Measurements from ENCODE around the gene EIF3J. TPM values are rescaled to one million over a fixed set of nuclear protein-coding genes. Genes with fewer than 3 reads are reported as not detected.
A peak's percentile ranks its signal among the peaks of the same experiment; 100 is the strongest.

The EIF3J gene
- polyA plus RNA-seq, 2 of the 4 experiments (the other 2 are of a cell fraction): 90.6 to 114 TPM

DNA sequence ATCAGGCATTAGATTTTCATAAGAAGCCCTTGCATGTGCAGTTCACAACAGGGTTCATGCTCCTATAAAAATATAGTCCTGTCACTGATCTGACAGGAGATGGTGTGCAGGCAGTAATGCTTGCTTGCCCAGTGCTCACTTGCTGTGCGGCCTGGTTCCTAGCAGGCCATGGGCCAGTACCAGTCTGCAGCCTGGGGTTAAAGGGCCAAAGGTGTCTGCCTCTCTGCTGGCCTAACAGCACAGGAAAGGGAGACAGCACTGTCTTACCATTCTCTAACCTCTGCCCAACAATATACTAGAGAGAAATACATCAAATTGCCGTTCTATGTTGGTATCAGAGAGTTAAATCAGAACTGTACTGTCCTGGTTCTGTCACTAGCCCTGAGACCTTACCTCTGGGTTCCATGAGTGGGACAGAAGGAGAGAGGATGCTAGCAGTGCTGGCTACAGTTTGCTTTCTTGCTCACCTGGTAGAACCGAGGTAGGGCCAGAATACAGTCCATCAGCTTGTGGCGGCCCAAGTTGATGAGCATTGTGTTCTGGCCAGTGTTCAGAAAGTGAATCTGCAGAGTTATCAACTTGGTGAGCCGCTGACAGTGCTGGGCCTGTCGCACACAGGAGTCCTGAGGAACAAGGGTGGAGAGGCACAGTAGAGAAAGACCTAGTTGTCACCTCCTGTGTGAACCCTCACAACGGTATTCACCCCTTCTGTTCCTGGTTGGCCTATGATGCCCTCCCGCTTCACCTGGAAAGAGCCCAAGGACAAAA lies 28.6 kb downstream of the EIF3J start:
- WGBS (ENCODE audit: missing lambda C conversion rate): 98% methylated on average over 6 of the region's 8 CpGs
- no peak overlapping the region for H3K4me2 ChIP-seq
- ChIA-PET POLR2A (no interaction called here), CTCF (no interaction called here)
- ATAC-seq (no peak), FAIRE-seq (no peak), DNase-seq (ENCODE audit: low read depth in 1 of 2, low spot score in 1 of 2) (peak in 1 of 2 experiments; percentile 11)
- TF ChIP-seq CEBPB (IDR thresholded peaks at IDR 0.05) (no peak), FOSL2 (IDR thresholded peaks at IDR 0.05) (no peak), FOSL2 (CRISPR knock-in tag; IDR thresholded peaks at IDR 0.05) (no peak), HOXB5 (CRISPR knock-in tag; IDR thresholded peaks at IDR 0.05) (no peak), RNF2 (IDR thresholded peaks at IDR 0.05; ENCODE audit: borderline replicate concordance, low read depth) (no peak), KDM1A (IDR thresholded peaks at IDR 0.05; ENCODE audit: low read depth) (no peak), HEYL (CRISPR knock-in tag; IDR thresholded peaks at IDR 0.05) (no peak), GATA3 (IDR thresholded peaks at IDR 0.05; ENCODE audit: borderline replicate concordance) (no peak), EHF (CRISPR knock-in tag; IDR thresholded peaks at IDR 0.05) (no peak), HOXA7 (CRISPR knock-in tag; IDR thresholded peaks at IDR 0.05) (no peak), JUN (IDR thresholded peaks at IDR 0.05) (no peak), BHLHE40 (IDR thresholded peaks at IDR 0.05; ENCODE audit: low read depth, low read length) (no peak), ESRRA (IDR thresholded peaks at IDR 0.05; ENCODE audit: borderline replicate concordance, low read length) (no peak)
- TF ChIP-seq, protein P1, sequence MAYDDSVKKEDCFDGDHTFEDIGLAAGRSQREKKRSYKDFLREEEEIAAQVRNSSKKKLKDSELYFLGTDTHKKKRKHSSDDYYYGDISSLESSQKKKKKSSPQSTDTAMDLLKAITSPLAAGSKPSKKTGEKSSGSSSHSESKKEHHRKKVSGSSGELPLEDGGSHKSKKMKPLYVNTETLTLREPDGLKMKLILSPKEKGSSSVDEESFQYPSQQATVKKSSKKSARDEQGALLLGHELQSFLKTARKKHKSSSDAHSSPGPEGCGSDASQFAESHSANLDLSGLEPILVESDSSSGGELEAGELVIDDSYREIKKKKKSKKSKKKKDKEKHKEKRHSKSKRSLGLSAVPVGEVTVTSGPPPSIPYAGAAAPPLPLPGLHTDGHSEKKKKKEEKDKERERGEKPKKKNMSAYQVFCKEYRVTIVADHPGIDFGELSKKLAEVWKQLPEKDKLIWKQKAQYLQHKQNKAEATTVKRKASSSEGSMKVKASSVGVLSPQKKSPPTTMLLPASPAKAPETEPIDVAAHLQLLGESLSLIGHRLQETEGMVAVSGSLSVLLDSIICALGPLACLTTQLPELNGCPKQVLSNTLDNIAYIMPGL (CRISPR knock-in tag; IDR thresholded peaks at IDR 0.05; ENCODE audit: borderline replicate concordance): no peak
- peaks cover 13% of the 10 kb centered on the region for H3K9me3 ChIP-seq
- no peak overlapping the region for H3K27ac ChIP-seq
- no peak overlapping the region for H3K4me3 ChIP-seq
- H3K4me1 ChIP-seq: no peaks in the 10 kb centered on the region

DNA sequence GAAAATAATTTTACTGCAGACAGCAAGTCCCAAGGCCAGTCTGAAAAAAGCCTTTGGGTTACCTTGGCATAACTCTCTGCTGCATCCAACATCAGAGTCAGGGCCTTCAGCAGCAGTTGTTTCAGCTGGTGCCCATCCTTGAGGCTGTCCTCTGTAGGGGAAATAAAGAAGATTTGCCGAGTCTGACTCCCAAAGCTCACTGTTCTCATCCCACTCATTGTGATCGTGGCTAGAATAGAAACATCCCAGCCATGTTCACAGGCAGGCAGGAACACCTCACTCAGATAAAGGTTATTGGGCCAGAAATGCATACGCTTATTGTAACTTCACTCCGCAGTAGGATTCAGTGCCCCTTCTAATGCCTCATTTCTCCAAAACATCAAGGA lies 29.2 kb downstream of the EIF3J start:
- H3K4me2 ChIP-seq: no peak overlapping the region
- no peak overlapping the region for H3K4me3 ChIP-seq
- ATAC-seq: no peak
- H3K27ac ChIP-seq: no peak overlapping the region
- H3K9me3 ChIP-seq: peaks cover 13% of the 10 kb centered on the region
- ChIA-PET POLR2A (no interaction called here), CTCF (no interaction called here)
- DNase-seq (ENCODE audit: low read depth in 1 of 2, low spot score in 1 of 2): no peak
- no peaks in the 10 kb centered on the region for H3K4me1 ChIP-seq
- TF ChIP-seq HOXA7 (CRISPR knock-in tag; IDR thresholded peaks at IDR 0.05) (no peak), HOXB5 (CRISPR knock-in tag; IDR thresholded peaks at IDR 0.05) (no peak), BHLHE40 (IDR thresholded peaks at IDR 0.05; ENCODE audit: low read depth, low read length) (no peak), CBX8 (IDR thresholded peaks at IDR 0.05) (no peak), EHMT2 (IDR thresholded peaks at IDR 0.05; ENCODE audit: low read depth) (no peak), FOSL2 (IDR thresholded peaks at IDR 0.05) (no peak), FOSL2 (CRISPR knock-in tag; IDR thresholded peaks at IDR 0.05) (no peak), RFX5 (IDR thresholded peaks at IDR 0.05) (no peak), JUN (IDR thresholded peaks at IDR 0.05) (no peak), RAD21 (conservative IDR thresholded peaks at IDR 0.05 in 1 of 2, IDR thresholded peaks at IDR 0.05 in 1 of 2) (no peak)
- TF ChIP-seq, protein P2, sequence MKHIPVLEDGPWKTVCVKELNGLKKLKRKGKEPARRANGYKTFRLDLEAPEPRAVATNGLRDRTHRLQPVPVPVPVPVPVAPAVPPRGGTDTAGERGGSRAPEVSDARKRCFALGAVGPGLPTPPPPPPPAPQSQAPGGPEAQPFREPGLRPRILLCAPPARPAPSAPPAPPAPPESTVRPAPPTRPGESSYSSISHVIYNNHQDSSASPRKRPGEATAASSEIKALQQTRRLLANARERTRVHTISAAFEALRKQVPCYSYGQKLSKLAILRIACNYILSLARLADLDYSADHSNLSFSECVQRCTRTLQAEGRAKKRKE (CRISPR knock-in tag; IDR thresholded peaks at IDR 0.05; ENCODE audit: low read depth): no peak
- TF ChIP-seq, protein P3, sequence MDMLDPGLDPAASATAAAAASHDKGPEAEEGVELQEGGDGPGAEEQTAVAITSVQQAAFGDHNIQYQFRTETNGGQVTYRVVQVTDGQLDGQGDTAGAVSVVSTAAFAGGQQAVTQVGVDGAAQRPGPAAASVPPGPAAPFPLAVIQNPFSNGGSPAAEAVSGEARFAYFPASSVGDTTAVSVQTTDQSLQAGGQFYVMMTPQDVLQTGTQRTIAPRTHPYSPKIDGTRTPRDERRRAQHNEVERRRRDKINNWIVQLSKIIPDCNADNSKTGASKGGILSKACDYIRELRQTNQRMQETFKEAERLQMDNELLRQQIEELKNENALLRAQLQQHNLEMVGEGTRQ (IDR thresholded peaks at IDR 0.05): no peak
- TF ChIP-seq, protein P4, sequence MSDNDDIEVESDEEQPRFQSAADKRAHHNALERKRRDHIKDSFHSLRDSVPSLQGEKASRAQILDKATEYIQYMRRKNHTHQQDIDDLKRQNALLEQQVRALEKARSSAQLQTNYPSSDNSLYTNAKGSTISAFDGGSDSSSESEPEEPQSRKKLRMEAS (IDR thresholded peaks at IDR 0.05): no peak
- TF ChIP-seq, protein P5, sequence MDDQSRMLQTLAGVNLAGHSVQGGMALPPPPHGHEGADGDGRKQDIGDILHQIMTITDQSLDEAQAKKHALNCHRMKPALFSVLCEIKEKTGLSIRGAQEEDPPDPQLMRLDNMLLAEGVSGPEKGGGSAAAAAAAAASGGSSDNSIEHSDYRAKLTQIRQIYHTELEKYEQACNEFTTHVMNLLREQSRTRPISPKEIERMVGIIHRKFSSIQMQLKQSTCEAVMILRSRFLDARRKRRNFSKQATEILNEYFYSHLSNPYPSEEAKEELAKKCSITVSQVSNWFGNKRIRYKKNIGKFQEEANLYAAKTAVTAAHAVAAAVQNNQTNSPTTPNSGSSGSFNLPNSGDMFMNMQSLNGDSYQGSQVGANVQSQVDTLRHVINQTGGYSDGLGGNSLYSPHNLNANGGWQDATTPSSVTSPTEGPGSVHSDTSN (IDR thresholded peaks at IDR 0.05): no peak
- FAIRE-seq: no peak
- WGBS (ENCODE audit: missing lambda C conversion rate): 91% methylated on average over 4 of the region's 4 CpGs

All from A549 (cell line).